Stimulated activated CD8-positive, alpha-beta memory T cell treated with anti-CD3 and anti-CD28 coated beads, Interleukin-7, amount 100 ng/mL, for 1 hour (primary cell): Measurements from ENCODE around the gene ADAMTS4.
A peak's percentile ranks its signal among the peaks of the same experiment; 100 is the strongest.

Source experiments
- DNase-seq, 2 donors: peaks; one replicate each; pipeline ENCODE4 v3.0.0-alpha.2; 2020; ENCODE audit warnings: low read depth in 2 of 2

The ADAMTS4 gene

DNA sequence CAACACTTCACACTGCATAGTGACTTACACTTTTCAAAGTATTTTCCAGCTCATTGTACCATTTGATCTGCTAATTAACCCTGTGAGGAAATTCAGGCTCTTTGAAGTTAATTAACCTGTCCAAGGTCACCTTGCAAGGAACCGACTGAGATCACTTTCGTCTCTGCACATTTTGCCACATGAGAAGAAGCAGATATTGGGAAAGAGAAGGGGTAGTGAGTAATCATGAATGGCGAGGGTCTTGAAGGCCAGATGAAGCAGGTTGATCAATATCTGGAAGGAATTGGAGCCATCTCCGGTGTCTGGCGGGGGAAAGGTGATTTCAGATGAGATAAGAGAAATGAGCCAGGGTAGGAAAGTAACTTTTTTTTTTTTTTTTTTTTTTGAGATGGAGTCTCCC lies 21.1 kb upstream of the ADAMTS4 start:
- DNase-seq, result no peak

- DNase-seq, result no peak
Measured at GRCh38 chr1:161219078-161219892, 20.4 kb upstream of the ADAMTS4 start.

GRCh38 chr1:161218301-161219077 lies 19.6 kb upstream of the ADAMTS4 start:
- DNase-seq, result no peak

GRCh38 chr1:161217831-161218230 lies 19.0 kb upstream of the ADAMTS4 start:
- DNase-seq, result no peak

DNA sequence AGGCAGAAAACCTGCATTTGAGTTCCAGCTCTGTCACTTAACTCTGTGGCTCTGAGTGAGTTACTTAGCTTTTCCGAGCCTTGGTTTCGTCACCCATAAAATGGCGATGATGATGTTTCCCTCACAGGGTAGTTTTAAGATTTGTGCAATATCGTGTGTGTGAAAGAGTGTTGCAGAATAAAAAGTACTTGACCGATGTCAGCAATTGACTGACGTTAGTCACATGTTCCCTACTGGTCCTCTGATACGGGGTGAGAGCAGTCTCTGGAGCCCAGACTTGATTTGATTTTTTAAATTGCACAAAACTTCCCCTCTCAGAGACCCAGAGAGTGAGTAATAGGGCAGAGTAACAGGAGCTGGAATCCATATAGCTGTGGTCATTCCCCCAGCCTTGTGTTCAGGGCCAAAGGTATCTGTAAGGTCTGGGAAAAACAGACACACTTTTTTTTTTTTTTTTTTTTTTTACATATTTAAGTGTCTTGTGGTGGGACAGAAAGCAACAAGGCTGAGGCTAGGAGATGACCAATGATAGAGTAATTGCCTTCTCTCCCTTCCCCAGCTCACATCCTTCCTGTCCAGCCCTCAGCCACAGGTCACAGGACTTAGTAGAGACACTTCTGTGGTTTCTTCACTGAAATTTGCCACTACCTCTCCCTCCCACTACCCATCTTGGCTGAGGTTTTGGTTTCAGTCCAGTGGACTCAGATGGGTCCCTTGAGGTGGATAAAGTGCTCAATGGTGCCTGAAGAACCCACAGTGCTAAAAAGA lies 18.3 kb upstream of the ADAMTS4 start:
- DNase-seq, result no peak

- no peak for DNase-seq
Measured at GRCh38 chr1:161215076-161215475, 16.2 kb upstream of the ADAMTS4 start, which contains the start of gene FCER1G. TSS of gene FCER1G (plus strand) at chr1:161215295. CDS start at chr1:161215322, 27 bp downstream.

- DNase-seq, result no peak
Measured at GRCh38 chr1:161214369-161214768, 15.5 kb upstream of the ADAMTS4 start.

DNA sequence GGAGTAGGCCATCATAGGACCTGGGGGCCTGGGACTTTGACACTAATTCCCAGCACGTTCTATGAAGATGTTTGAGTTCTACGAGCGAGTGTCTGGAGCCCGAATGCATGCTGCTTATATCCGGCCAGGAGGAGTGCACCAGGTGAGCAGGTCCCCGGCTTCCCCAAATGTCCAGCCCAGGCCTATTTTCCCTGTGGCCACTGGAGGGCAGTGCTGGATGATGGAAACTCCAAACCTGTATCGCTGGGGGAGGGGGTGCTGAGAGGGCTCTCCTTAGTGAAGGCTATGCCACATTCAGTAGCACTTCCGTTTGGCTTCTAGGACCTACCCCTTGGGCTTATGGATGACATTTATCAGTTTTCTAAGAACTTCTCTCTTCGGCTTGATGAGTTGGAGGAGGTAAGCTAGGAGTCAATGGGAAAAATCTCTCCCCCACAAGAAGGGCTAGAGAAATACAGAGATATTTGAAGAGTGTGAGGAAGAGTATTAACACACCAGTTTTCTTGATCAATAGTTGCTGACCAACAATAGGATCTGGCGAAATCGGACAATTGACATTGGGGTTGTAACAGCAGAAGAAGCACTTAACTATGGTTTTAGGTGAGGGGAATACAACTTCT lies 11.0 kb upstream of the ADAMTS4 start:
- DNase-seq, result peak; percentile 25 to 50

- no peak for DNase-seq
Measured at GRCh38 chr1:161207173-161207572, 8.3 kb upstream of the ADAMTS4 start.

- no peak for DNase-seq
Measured at GRCh38 chr1:161206411-161207140, 7.7 kb upstream of the ADAMTS4 start.

DNA sequence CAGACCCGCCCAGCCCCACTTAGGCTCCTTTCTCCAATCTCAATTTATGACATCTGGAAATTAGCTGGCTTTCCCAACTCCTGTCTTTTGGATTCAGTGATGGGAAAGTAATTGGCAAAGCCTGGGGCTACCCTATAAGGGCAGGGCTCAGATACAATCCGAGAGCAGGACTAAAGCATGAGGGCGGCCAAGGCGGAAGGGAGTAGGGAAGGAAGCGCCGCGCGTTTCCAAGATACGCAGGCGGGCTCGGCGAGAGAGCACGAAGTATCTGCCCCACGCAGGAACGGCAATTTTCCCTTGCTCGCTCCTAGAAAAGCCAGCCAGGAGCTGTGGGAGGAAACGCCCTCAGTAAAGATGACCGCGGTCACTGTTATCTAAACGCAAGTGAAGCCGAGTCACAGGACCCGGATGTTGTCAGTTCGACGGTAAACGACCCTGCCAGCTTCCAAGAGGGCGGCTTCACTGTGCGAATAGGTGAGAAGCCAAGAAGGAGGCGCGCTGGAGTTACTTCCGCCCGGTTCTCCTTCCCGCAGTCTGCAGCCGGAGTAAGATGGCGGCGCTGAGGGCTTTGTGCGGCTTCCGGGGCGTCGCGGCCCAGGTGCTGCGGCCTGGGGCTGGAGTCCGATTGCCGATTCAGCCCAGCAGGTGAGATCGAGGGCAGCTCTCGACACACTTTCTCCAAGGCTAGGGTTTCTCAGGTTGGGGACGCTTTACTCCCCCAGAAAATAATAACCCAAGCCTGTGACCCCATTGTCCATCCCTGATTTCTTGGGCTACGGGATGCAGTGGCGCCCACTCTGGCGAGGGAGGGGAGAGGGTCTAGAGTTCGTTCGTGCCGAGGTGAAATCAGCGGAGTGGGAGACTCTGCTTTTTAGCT lies 3.2 kb upstream of the ADAMTS4 start, which contains the start of gene NDUFS2:
NDUFS2 (plus strand) TSS at position 532 of the 877 bp plus-strand sequence; CDS start at position 551, 19 bp downstream.
- peak; percentile 91 for DNase-seq

DNA sequence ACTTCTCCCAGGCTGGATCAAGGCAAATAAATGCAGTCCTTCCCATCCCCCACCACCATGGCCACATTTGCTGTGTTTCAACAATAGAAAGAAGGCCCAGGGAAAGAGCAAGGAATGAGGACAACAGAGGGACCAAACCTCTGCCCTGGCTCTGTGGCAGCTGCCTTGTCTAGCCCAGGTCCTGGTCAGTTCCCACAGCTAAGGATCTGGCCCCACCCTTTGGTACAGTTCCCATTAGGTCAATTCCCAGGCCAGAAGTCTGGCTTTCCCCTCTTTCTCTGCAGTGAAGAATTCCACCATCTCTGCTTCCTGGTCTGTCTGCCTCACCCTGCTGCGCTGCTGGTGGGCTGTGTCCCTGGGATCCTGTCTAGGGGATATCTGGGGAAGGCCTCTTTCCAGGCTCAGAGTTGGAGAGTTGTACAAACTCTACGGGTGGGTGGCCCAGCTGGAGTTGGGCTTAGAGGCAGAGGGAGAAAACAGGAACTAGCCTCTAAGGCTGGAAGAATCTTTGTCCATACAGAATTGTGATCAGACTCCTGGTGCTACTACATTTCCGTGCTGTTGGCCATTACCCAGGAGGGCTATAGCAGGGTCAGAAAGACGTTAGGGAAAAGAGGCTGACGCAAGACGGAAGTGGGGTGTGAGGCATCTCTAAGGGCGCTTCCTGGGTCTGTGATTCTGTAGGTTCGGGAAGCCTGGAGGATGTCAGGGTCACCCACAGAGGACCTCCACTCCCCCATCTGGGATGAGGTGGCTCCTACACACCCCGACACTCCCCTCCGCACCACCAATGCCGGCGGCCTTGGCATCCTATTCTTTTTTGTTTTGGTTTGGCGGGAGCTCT lies 2.4 kb upstream of the ADAMTS4 start:
- no peak for DNase-seq

DNA sequence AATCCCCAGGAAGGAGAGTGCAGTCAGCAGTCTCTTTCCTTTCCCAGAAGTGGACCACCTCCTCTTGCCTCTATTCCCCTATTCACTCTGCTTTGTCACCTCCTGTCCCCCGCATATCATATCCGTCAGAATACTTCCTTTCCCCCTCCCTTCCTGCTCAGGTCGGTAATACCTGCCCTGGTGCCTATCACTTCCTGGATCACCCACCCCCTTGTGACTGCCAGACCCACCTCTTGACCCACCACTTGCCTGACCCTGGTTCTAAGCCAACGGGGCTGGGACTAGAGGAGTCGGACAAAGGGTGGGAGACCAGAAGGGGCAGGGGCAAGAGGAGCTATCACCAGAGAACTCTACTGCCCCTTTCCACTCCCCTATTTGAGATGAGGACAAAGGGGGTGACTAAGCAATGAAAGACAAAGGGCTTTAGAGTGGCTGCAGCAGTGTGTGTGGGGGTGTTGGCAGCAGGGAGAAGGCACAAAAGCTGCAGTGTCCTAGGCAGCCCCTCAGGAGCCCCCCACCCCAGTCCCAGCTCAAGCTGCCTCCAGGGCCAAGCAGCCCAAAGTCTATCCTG lies 1.7 kb upstream of the ADAMTS4 start:
- no peak for DNase-seq

DNA sequence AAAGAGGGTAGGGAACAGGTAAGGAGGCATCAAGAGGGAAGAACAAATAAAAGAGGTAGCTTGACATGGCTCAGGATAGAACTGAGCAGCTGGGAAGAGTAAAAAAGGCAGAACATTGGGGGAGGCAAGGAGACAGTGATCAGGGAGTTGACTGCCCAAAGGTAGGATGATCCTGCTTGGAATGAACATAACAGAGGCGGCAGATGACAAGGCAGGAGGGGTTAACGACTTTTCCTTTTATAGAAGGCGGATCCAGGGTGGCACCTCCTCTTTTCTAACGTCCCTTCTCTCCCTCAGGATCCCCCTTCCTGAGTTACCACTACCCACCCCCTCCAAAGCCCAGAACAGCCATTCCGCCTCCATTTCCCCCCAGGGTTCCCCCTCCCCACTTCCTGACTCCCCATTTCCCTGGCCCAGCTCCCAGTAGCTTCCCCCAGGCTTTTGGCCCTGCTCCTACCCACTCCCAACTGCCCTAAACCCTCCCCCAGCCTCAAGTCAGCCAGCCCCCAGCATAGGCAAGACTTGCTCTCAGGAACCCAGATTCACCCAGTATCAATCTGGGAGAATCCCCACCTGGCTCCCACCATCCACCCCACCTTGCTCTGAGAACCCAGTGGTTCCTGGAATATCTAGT lies 769 bp upstream of the ADAMTS4 start:
- DNase-seq, result no peak

- no peak for DNase-seq
Measured at GRCh38 chr1:161198194-161198896, 509 bp downstream of the ADAMTS4 start.

GRCh38 chr1:161197560-161198193 lies 1.2 kb downstream of the ADAMTS4 start:
- no peak for DNase-seq
